ENCODE data around the gene AP3B1. TPM values are rescaled to one million over a fixed set of nuclear protein-coding genes. Genes with fewer than 3 reads are reported as not detected.

Gene AP3B1
- total and polyA plus RNA-seq, 12 donors: 20.0 to 28.3 (median 23.4) TPM

GRCh38 chr5:78046006-78046405, 248.5 kb downstream of the AP3B1 start:
- 93 to 96% methylated on average over 9 of the region's 9 CpGs for WGBS, 2 donors
- TF ChIP-seq CTCF (IDR thresholded peaks at IDR 0.05): no peak
- ATAC-seq (no peak), DNase-seq (no peak)
- intact Hi-C loops (cut with DNase I): no loop called here
- Histone ChIP-seq H3K9me3 (peaks cover 0 to 4% (median 0%) of the 10 kb centered on the region in 11 donors), H3K4me1 (no peaks in the 10 kb centered on the region), H3K36me3 (peaks cover 0 to 18% (median 0%) of the 10 kb centered on the region in 9 donors), H3K27ac (no peak overlapping the region), H3K4me3 (no peak overlapping the region), H3K27me3 (no peaks in the 10 kb centered on the region)

- TF ChIP-seq CTCF (IDR thresholded peaks at IDR 0.05): no peak
- intact Hi-C loops (cut with DNase I): no loop called here
These were observed 252.7 kb downstream of the AP3B1 start for GRCh38 chr5:78041805-78042204.

GRCh38 chr5:78025540-78025939, 269.0 kb downstream of the AP3B1 start:
- no peak overlapping the region for H3K27ac ChIP-seq
- H3K27me3 ChIP-seq: no peaks in the 10 kb centered on the region
- intact Hi-C loops (cut with DNase I): no loop called here
- H3K4me3 ChIP-seq: no peak overlapping the region
- DNase-seq: no peak
- H3K4me1 ChIP-seq: no peaks in the 10 kb centered on the region
- peaks cover 0 to 40% (median 0%) of the 10 kb centered on the region in 9 donors for H3K36me3 ChIP-seq
- WGBS, 2 donors: 89 to 90% methylated on average over 2 of the region's 2 CpGs
- TF ChIP-seq CTCF (IDR thresholded peaks at IDR 0.05): no peak
- H3K9me3 ChIP-seq: no peaks in the 10 kb centered on the region
- ATAC-seq: no peak

More at GRCh38 chr5:78041805-78042204, 252.7 kb downstream of the AP3B1 start:
- ATAC-seq: no peak
- Histone ChIP-seq H3K4me3 (no peak overlapping the region), H3K27ac (no peak overlapping the region), H3K27me3 (no peaks in the 10 kb centered on the region), H3K36me3 (peaks cover 0 to 37% (median 8%) of the 10 kb centered on the region in 9 donors), H3K4me1 (no peaks in the 10 kb centered on the region), H3K9me3 (peaks cover 0 to 1% (median 0%) of the 10 kb centered on the region in 11 donors)
- 95 to 96% methylated on average over 5 of the region's 5 CpGs for WGBS, 2 donors
- no peak for DNase-seq

GRCh38 chr5:78019744-78020143, 274.8 kb downstream of the AP3B1 start:
- TF ChIP-seq CTCF (IDR thresholded peaks at IDR 0.05): no peak
- Histone ChIP-seq H3K4me3 (no peak overlapping the region), H3K4me1 (no peaks in the 10 kb centered on the region), H3K27me3 (no peaks in the 10 kb centered on the region), H3K36me3 (peaks cover 0 to 36% (median 0%) of the 10 kb centered on the region in 9 donors), H3K9me3 (no peaks in the 10 kb centered on the region), H3K27ac (no peak overlapping the region)
- WGBS, 2 donors: 92 to 93% methylated on average over 5 of the region's 5 CpGs
- ATAC-seq (no peak), DNase-seq (no peak)
- intact Hi-C loops (cut with DNase I): no loop called here
